HG03460 (cell line): ENCODE data around the gene ZC3H12A.

Experiments
- ATAC-seq: cut with Tn5 transposase; IDR thresholded peaks from one replicate; pipeline ENCODE4 v1.9.1; 2021; ENCODE audit not compliant: unreplicated experiment

The ZC3H12A gene

DNA sequence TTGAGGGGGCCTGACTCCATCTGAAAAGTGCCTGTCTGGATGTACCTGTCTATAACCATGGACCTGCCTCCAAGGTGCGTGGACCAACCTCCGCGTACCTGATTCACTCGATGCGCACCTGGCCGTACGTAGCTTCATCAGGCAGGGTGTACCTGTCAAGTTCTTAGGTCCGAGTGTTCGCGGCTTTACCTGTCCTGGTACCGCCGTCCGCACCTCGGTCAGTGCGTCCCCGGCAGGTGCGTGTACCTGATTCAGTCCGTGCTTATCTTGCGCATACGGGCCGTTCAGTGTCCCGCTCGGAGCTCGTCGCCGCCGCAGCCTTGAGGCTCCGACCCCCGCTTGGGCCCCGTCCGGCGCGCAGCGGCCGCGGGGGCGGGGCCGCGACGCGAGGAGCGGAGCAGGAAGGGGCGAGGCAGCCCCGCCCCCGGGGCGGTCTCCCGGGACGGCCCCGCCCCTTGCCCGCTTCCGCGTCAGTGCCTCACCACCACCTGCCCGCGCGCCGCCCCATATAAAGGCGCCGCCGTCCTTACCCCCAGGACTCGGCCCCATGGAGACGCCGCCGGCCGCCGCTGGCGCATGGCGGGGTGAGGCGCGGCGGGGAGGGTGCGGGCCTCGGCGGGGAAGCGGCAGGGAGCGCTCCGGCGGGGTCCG, at the start of gene ZC3H12A:
ZC3H12A (plus strand) TSS at position 535 of the 651 bp plus-strand sequence. CDS start 917 bp downstream, outside the sequence.
- ATAC-seq: peak; percentile 46

DNA sequence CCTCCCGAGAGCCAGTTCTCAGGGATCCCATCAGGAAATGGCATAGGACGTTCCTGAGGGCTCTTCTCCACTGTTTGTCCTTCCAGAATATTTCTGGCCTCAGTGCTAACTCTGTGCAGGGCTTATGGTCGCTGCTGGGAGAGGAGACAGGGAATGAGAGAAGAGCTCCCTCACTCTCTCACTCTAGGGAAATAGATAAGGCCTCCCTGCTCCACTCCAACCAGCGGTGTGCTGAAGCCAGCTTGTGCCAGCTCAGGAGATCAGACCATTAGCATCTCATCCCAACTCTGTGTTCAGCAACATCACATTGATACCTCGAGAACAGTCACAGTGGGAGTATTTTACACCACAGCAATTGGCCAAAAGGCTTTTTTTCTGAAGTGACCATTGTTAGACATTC, 49.2 kb upstream of the ZC3H12A start:
- ATAC-seq: no peak

- ATAC-seq: no peak
These were observed 45.4 kb upstream of the ZC3H12A start for GRCh38 chr1:37429029-37429428.

DNA sequence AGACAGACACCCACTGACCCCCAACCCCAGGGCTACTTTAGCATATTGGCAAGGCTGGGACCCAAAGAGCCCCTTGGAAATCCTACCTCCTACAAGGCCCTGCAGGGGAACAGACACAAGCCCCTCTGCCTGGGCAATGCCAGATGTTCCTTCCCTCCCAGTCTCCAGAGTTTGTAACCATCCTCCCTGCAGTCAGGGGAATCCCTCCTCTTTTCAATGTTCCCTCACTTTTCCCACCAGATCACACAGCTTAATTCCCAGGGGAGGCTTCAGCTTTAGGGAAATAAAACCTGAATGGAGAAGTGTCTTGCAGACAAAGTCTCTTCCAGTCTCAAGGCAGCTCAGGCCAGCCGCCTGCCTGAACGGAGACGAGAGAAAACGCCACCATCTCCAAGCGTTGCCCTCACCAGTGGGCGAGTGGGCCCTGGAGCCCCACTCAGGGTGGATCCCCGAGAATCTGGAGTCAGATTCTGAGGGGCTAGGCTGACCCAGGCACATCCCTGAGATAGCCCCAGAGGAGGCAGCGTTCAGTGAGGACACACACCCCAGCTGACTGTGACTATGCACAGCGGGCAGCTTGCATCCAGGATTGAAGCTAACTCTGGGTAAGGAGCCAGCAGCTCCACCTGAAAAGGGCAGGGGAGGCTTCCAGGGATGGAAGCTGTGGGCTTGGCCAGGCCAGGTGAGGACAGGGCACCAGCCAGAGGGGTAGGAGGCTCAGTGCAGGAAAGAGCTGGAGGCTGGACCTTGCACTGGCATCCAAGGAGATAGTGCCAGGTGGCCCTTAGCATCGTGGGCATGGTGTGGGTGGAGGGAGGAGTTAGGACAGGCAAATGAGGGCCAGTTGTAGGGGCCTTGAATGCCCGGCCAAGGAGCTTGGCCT, 44.0 kb upstream of the ZC3H12A start:
- no peak for ATAC-seq

- ATAC-seq: no peak
These were observed 41.7 kb upstream of the ZC3H12A start for GRCh38 chr1:37432716-37433115.

DNA sequence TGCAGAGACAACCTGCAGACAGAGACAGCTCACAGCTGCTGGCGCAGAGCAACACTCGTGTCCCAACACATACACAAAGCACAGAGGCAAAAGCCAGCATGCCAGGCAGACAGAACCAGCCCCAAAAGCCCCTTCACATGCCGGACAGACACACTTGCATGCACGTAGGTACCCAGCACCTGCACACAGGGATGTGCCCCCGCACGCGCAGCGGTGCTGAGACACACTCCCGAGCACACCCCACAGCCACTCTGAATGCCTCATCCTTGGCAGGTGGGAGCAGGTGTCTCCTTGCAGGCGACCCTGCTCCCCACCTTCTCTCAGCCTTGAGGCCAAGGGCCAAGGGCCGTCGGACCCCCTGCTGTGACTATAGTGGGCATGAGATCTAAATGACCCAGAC, 41.2 kb upstream of the ZC3H12A start:
- no peak for ATAC-seq

- no peak for ATAC-seq
These were observed 39.8 kb upstream of the ZC3H12A start for GRCh38 chr1:37434292-37435225.

DNA sequence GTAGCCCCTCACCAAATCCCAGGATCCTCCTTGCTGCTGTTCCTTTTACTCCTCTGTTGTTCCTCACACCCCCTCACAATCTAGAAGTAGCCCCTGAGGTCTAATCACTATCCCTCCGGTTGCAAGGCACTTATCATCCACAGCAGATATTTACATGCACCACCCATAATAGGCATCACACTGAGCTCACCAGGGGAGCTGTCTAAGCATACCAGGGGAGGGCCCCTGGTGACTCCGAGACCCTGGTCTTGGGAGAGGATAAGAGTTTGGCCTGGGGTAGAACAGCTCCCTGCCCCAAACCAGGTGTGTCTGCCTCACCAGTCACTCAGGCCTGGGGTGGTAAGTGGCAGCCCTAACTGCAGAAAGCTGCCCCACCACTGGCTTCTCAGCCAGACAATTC, 37.3 kb upstream of the ZC3H12A start:
- ATAC-seq: no peak

DNA sequence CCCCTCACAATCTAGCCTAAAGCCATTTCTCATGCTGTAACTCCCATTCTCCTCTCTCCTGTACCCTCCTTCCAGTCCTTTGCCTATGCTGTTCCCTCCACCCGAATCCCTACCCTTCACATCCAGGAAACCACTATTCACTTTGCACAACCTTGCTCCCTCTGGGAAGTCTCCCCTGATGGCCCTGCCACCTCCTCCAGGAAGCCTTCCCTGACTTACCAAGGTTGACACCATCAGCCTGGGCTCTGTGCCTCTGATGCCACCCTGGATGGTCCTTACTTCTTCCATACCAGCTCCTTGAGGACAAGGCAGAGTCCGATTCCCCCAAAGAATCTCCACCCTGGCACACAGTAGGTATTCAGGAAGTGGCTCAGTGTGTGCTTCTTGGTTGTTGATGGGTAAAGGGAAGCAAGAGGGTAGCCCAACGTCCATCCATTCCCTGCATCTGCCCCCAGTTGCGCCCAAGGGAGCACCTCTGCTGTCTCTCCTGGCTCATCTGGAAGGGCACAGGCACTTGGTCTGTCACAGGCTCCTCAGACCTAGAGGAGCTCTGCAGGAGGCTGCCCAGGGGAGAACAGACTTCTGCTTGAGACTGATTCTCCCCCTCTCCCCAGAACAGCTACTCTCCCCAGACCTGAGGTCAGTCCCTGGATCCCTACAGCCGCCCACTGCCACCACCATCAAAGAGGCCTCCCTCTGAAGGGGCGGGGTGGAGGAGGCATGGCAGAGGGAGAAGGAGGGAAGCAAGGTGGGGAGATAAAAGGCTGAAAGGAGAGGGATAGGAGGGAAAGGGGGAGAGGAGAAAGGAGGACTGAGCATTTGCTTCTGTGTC, 36.1 kb upstream of the ZC3H12A start:
- ATAC-seq: no peak

DNA sequence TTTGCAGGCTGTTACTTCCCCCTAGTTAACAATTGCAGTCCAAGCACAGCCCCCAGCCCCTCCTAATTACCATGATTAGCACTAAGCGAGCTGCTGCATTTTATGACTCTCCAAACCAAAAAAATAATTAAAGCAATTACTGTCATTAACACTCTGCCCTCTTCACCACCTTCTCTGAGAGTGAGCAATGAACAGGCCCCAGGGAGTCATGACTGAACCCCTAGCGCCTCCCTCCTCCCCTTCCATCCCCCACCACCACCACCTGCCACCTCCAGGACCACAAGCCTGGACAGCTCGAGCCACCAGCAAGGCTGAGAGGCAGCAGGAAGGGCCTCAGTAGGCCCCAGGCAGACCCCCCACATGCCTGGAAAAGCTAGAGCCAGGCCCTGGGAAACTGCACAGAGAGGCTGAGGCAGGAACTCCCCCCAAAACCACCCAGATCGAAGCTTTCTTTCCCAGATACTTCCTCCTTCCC, 35.5 kb upstream of the ZC3H12A start:
- no peak for ATAC-seq

DNA sequence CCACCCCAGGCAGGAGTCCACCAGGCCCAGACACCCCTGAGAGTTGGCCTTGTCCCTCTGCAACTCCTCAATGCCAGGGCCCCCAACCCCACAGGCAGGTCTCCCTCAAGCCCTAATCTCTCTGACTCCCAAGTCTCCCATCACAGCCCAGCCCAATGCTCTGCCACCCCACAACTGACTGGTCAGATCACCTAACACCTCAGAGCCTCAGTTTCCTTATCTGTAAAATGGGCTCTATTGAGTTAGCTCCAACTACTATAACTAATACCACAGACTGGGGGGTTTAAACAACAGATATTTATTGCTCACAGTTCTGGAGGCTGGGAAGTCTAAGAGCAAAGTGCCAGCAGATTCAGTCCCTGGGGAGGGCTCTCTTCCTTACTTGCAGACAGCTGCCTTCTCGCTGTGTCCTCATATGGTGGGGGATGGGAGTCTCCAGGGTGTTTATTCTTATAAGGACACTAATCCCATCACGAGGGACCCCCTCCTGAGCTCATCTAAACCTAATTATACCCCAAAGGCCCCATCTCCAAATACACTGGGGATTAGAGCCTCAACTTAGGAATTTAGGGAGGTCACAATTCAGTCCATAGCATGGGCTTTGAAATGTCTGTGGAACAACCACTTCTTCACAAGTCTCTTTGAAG, 34.9 kb upstream of the ZC3H12A start:
- no peak for ATAC-seq

- ATAC-seq: no peak
These were observed 32.9 kb upstream of the ZC3H12A start for GRCh38 chr1:37441490-37441889.

DNA sequence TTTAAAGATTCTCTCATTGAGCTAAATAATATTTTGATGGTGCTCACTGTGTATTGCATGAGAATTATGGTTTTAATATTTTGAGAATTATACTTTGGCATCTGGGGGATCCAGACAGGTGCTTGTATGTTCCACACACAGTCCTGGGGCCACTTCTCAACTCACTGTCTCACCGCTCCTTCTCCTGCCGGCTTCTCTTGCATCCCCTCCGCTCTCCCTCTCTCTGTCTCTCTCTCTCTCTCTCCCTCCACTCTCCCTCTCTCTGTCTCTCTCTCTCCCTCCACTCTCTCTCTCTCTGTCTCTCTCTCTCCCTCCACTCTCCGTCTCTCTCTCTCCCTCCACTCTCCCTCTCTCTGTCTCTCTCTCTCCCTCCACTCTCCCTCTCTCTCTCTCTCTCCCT, 32.2 kb upstream of the ZC3H12A start:
- ATAC-seq: no peak

DNA sequence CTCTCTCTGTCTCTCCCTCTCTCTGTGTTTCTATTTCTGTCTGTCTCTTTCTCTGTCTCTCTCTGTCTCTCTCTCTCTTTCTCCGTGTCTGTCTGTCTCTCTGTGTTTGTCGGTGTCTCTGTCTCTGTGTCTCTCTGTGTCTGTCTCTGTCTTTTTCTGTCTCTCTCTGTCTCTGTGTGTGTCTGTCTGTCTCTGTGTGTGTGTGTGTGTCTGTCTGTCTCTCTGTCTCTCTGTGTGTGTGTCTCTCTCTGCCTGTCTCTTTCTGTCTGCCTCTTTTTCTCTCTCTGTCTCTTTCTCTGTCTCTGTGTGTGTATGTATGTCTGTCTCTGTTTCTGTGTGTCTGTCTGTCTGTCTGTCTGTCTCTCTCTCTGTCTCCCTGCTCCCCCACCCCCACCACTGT, 31.7 kb upstream of the ZC3H12A start:
- ATAC-seq: no peak

- no peak for ATAC-seq
These were observed 27.5 kb upstream of the ZC3H12A start for GRCh38 chr1:37446874-37447273.

DNA sequence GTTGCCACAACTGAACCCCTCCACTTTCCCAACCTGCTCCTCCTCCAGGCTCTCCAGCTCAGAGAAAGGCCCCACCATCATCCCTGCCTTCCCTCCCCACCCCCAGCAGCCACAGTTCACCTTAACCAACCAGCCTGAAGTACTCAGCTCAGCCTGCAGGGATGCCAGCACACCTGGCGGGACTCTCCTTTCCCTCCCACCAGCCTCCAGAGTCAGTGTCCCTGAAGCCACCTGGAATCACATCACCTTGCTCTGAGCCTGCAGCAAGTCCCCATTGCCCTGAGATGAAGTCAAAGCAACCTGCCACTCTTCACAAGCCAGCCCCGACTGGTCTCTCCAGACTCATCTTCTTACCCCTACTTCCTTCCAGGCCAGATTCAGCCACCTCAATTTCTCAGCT, 26.2 kb upstream of the ZC3H12A start:
- ATAC-seq: no peak

- ATAC-seq: no peak
These were observed 25.5 kb upstream of the ZC3H12A start for GRCh38 chr1:37448691-37449417.

GRCh38 chr1:37449936-37450335, 24.4 kb upstream of the ZC3H12A start:
- ATAC-seq: no peak

GRCh38 chr1:37452416-37452815, 22.0 kb upstream of the ZC3H12A start:
- ATAC-seq: no peak
